ENCODE results near the gene S1PR1.

DNA sequence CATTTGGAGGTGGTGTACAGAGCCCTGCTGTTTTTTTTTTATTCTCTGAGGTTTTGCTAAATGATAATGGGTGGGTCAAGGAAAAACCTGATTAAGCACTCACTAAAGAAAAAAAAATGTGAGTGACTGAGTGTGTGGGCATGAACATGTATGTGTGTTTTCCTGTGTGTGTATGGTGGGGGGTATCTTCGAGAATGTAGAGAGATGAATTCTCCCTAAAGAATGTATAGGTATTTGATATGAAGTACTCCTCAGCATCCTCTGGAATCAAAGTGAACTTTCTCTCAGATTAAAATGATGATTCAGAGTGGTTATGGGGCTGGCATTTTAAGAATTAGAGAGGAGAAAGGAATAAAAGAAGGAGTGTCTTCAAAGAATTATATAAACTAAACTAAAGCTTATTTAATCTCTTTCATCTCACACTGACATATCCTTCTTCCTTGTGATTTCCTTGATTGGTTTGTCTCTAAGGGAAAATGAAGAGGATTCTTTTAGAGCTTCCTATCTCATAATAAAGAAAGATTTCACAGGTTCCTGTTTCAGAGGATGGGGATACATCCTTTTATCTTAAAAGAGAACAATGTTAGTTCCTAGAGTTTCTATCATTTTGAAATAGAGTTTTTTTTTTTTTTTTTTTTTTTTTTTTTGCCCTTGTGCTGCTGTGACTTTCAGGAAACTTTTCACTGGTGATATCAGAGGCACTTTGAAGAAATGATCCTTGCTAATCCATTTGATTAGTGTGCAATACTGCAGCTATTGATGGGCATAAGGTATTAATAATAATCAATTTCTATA, 23.9 kb downstream of the S1PR1 start:
- TF ChIP-seq POLR2A (IDR thresholded peaks at IDR 0.05) (no peak), POLR2AphosphoS5 (IDR thresholded peaks at IDR 0.05) (no peak)
- TF ChIP-seq, protein P1, sequence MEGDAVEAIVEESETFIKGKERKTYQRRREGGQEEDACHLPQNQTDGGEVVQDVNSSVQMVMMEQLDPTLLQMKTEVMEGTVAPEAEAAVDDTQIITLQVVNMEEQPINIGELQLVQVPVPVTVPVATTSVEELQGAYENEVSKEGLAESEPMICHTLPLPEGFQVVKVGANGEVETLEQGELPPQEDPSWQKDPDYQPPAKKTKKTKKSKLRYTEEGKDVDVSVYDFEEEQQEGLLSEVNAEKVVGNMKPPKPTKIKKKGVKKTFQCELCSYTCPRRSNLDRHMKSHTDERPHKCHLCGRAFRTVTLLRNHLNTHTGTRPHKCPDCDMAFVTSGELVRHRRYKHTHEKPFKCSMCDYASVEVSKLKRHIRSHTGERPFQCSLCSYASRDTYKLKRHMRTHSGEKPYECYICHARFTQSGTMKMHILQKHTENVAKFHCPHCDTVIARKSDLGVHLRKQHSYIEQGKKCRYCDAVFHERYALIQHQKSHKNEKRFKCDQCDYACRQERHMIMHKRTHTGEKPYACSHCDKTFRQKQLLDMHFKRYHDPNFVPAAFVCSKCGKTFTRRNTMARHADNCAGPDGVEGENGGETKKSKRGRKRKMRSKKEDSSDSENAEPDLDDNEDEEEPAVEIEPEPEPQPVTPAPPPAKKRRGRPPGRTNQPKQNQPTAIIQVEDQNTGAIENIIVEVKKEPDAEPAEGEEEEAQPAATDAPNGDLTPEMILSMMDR (IDR thresholded peaks at IDR 0.05): no peak
